ENCODE results near the gene NIM1K. TPM values are rescaled to one million over a fixed set of nuclear protein-coding genes. Genes with fewer than 3 reads are reported as not detected.

NIM1K gene
- total and polyA plus RNA-seq, 2 donors (not counting 3 experiments of a cell fraction or from before 2014, with no cell fraction given): 0.04 to 0.49 TPM

DNA sequence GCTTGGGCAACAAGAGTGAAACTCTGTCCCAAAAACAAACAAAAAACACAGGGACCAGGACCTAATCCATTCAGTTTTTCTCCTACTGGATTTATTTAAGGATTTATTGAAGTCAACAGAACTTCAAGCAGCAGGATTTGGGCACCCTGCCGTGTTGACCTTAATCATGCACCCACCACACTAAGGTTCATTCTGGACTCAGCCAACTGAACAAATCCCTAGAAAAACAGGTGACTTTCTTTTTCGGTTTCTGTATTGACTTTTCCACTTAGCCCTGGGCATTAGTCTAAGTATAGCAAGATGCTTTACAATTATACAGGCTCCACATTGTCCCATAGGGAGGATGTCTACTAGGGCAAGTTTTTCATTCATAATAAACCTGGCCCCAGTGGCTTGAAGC, 41.3 kb upstream of the NIM1K start:
- intact Hi-C loops (cut with micrococcal nuclease) (no loop called here), dilution Hi-C loops (cut with MboI; ENCODE audit: extremely low pct_ligation_motif_present, low sequenced_read_pairs) (no loop called here)
- Histone ChIP-seq H3K9ac (replicated peaks; ENCODE audit: extremely low read depth, insufficient read depth, low read length) (no peak overlapping the region), H3K9me3 (replicated peaks; ENCODE audit: control insufficient read depth, insufficient read depth, low read length) (no peaks in the 10 kb centered on the region), H3K4me3 (replicated peaks in 1 of 3; ENCODE audit: insufficient read depth in 1 of 3, low read depth in 1 of 3, low read length in 3 of 3) (no peak overlapping the region), H3K27ac (ENCODE audit: insufficient read depth, low read depth, low read length) (no peak overlapping the region), H3K9me1 (replicated peaks; ENCODE audit: control insufficient read depth, extremely low read depth, insufficient read depth, low read length) (no peaks in the 10 kb centered on the region), H3K4me2 (ENCODE audit: insufficient read depth, low read length) (no peak overlapping the region), H3K36me3 (ENCODE audit: control insufficient read depth in 2 of 2, extremely low read depth in 1 of 2, insufficient read depth in 2 of 2, low read length in 2 of 2) (no peaks in the 10 kb centered on the region), H2AFZ (ENCODE audit: low read depth, low read length) (no peak overlapping the region), H4K20me1 (replicated peaks; ENCODE audit: control insufficient read depth, extremely low read depth, insufficient read depth, low read length) (no peaks in the 10 kb centered on the region), H3K27me3 (ENCODE audit: control insufficient read depth in 2 of 2, insufficient read depth in 2 of 2, low read length in 2 of 2) (no peaks in the 10 kb centered on the region), H3K79me2 (ENCODE audit: control insufficient read depth, insufficient read depth, low read length) (peaks cover 35% of the 10 kb centered on the region), H3K4me1 (ENCODE audit: control insufficient read depth, extremely low read depth, insufficient read depth, low read length) (no peaks in the 10 kb centered on the region)
- no peak for FAIRE-seq
- ChIA-PET CTCF (no interaction called here), POLR2A (no interaction called here)
- BruUV-seq (replicated peaks): no TSS peak
- no peak for DNase-seq (ENCODE audit: low read depth, low spot score)
- TF ChIP-seq MYC (IDR thresholded peaks at IDR 0.05; ENCODE audit: low read depth, low read length) (no peak), CTCF (IDR thresholded peaks at IDR 0.05; ENCODE audit: extremely low read depth in 1 of 2, insufficient read depth in 1 of 2, low read depth in 1 of 2, low read length in 2 of 2) (no peak)

GRCh38 chr5:43152946-43153345, 39.1 kb upstream of the NIM1K start:
- Histone ChIP-seq H4K20me1 (replicated peaks; ENCODE audit: control insufficient read depth, extremely low read depth, insufficient read depth, low read length) (no peaks in the 10 kb centered on the region), H3K4me3 (replicated peaks in 1 of 3; ENCODE audit: insufficient read depth in 1 of 3, low read depth in 1 of 3, low read length in 3 of 3) (no peak overlapping the region), H3K27me3 (ENCODE audit: control insufficient read depth in 2 of 2, insufficient read depth in 2 of 2, low read length in 2 of 2) (no peaks in the 10 kb centered on the region), H3K9ac (replicated peaks; ENCODE audit: extremely low read depth, insufficient read depth, low read length) (no peak overlapping the region), H3K4me1 (ENCODE audit: control insufficient read depth, extremely low read depth, insufficient read depth, low read length) (no peaks in the 10 kb centered on the region), H3K36me3 (ENCODE audit: control insufficient read depth in 2 of 2, extremely low read depth in 1 of 2, insufficient read depth in 2 of 2, low read length in 2 of 2) (no peaks in the 10 kb centered on the region), H3K4me2 (ENCODE audit: insufficient read depth, low read length) (no peak overlapping the region), H3K9me3 (replicated peaks; ENCODE audit: control insufficient read depth, insufficient read depth, low read length) (no peaks in the 10 kb centered on the region), H2AFZ (ENCODE audit: low read depth, low read length) (no peak overlapping the region), H3K79me2 (ENCODE audit: control insufficient read depth, insufficient read depth, low read length) (peaks cover 33% of the 10 kb centered on the region), H3K27ac (ENCODE audit: insufficient read depth, low read depth, low read length) (no peak overlapping the region), H3K9me1 (replicated peaks; ENCODE audit: control insufficient read depth, extremely low read depth, insufficient read depth, low read length) (no peaks in the 10 kb centered on the region)
- TF ChIP-seq EZH2 (IDR thresholded peaks at IDR 0.05; ENCODE audit: borderline replicate concordance, low read depth, low read length, severe bottlenecking) (no peak), MAX (IDR thresholded peaks at IDR 0.05; ENCODE audit: insufficient read depth, insufficient read length) (no peak), JUN (IDR thresholded peaks at IDR 0.05; ENCODE audit: borderline replicate concordance, insufficient read depth, insufficient read length, low read depth) (no peak)
- no TSS peak for BruUV-seq (replicated peaks)
- DNase-seq (ENCODE audit: low read depth, low spot score) (no peak), FAIRE-seq (no peak)
- dilution Hi-C loops (cut with MboI; ENCODE audit: extremely low pct_ligation_motif_present, low sequenced_read_pairs): no loop called here
- POLR2A ChIA-PET: no interaction called here
- intact Hi-C loops (cut with micrococcal nuclease): no loop called here
- CTCF ChIA-PET: no interaction called here
